GM19099 (cell line): ENCODE results near the gene SELENOK.
A peak's percentile ranks its signal among the peaks of the same experiment; 100 is the strongest.

ENCODE experiments used
- POLR2A ChIP-seq: IDR thresholded peaks from 3 replicates; pipeline ENCODE4 v1.6.1; 2011; ENCODE audit warnings: low read depth; ENCODE audit not compliant: insufficient read length; ENCODE audit errors: extremely low read depth

Gene SELENOK

DNA sequence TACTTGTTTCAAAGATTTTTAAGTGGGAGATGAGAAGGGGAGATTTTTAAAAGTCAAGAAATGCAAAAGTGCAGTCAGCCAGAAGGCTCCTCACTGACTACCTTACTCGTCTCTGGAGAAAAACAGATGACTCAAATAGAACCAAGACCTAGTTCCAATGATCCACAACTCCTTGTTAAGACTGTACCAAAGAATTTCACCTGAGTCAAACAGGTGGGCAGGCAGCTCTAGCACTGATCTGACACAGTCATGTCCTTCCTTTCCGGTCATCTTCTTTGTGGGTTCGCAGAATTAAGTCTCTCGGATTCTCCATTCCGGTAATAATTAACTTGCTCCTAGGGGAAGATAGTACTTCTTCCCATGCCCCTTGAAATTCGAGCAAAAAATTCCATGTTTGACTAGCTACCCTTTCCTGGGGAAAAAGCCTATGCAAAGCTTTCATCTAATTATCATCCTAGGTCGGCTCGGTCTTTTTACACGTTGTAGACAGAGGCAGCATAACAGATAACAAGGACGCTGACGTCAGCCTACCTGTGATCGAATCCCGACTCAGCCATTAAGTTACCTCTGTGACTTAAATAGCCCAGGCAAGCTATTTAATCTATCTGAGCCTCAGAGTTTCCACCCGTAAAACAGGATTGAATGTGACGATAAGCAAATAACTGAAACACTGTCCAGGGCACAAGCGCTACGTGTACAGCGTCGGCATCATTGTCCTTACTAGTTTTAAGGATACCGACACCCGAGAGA is 758 bp downstream of the SELENOK start:
- TF ChIP-seq POLR2A = no peak

DNA sequence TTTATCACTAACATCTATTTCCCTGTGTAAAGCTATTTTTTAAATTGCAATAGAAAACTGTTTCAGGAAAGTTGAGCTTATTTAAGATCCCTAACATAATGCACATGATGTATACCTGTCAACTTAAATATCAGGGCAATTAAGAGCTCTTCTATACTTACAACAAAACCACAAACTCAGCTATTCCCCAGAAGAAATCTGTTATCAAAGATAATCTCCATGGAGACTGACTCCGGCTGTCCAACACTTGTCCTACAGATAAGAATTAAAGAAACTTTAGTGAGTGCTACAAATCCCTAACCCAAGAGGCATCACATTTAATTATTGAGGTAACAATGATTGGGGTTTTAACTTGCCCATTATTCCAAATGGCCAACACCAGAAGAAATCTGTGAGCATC is 3.4 kb downstream of the SELENOK start:
- no peak for TF ChIP-seq POLR2A

DNA sequence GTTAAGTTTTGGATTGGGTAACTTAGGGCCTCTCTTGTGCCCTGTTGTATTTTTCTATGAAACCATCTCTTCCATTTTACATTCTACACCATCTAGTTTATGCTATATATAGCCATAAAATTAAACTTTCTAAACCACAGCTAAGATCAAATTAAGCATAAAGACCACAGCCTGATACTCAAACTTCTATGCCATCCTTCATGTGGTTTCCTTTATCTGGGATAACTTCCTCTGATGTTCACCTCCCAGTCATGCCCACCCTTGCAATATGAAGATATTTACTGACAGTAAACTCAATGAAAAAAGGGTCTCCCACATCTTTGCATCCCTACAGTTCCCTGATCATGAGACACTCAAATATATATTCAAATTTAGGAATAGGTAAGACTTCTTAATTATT is 4.2 kb downstream of the SELENOK start:
- TF ChIP-seq POLR2A = no peak

DNA sequence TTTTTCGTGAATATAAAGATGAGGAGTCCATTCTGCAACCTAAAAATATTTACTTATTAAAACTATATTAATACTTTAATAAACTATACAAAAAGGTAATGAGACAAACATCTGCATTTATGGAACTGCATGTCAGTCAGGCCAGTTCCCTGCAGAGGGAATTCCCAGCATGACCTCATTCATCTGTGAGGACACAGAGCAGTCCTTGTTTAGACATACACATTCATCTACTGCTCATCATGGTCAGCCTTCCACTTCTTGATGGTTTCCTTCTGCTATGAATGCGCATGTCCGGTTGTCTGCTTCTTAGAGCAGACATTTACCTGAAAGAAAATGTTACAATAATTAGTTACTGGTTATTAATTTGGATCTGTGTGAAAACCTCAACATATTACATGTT is 6.4 kb downstream of the SELENOK start:
- TF ChIP-seq POLR2A = no peak

DNA sequence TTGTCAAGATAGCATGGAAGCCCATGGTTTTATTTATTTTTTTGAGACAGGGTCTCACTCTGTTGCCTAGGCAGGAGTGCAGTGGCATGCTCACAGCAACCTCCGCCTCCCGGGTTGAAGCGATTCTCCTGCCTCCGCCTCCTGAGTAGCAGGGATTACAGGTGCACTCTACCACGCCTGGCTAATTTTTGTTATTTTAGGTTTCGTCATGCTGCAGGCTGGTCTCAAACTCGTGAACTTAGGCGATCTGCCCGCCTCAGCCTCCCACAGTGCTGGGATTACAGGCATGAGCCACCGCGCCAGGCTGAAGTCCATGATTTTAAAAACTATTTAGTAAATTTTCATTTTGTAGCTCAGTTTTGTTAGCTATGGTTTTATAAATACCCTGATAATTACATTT is 7.0 kb downstream of the SELENOK start:
- TF ChIP-seq POLR2A = no peak

DNA sequence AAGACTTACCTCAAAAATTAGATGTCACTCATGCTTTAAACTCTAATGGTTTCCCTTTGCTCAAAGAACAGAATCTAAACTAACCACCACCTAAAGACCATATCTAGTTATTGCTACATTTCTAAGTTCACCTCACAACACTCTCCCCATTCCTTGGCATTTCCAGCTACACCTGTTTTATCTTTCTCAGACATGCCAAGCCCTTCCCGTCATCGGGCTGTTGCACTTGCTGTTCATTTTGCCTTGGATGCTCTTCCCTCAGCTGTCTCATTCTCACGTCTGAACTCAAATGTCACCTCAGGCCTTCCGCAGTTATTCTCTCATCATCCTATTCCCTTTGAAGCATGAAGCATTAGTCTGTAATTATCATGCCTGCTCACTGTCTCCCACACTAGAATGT is 8.7 kb downstream of the SELENOK start:
- TF ChIP-seq POLR2A = no peak

DNA sequence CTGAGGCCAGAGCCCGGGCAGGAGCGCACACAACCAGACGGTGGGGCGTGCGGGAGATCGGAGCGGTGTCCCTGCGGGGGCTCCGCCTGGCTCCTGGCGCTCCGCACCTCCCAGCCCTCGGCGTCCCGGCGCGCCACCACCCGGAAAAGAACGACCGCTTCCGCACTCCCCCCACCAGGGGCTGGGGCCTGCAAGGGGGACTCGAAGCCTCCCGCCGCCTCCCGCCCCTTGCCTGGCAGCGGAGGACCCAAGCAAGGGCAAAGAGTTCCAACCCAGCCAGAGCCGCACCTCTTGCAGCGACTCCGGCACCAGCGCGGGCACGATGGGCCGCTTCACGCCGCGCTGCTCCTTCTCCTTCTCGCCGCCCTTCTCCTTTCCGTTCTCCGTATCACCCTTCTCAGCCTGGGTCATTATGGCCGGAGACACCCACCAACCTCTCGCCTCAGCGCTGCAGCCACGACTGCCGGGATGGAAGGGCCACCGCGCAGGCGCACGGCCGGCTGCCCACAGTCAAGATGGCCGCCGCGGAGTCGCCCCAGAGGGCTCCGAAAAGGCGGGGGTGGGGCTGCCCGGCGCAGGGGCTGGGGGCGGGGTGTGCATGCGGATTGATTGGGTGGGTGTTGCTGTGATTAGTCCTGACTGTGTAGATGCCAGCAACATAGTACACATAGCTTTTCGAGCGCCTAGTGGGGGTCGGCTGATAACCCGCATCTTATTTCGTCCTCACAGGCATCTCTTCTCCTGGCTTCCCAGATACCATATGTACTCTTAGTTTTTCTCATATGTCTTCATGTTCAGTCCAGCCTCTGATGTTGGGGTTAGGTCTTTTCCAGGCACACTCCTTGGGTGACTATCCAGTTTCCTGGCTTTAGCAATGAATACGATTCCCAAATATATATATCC is 9.7 kb downstream of the SELENOK start, which contains the start of gene ACTR8:
Gene ACTR8, minus strand, starts transcription at position 462 of the 903 bp plus-strand sequence. Its CDS starts 51 bp downstream, at position 411.
- peak; percentile 88 for TF ChIP-seq POLR2A

DNA sequence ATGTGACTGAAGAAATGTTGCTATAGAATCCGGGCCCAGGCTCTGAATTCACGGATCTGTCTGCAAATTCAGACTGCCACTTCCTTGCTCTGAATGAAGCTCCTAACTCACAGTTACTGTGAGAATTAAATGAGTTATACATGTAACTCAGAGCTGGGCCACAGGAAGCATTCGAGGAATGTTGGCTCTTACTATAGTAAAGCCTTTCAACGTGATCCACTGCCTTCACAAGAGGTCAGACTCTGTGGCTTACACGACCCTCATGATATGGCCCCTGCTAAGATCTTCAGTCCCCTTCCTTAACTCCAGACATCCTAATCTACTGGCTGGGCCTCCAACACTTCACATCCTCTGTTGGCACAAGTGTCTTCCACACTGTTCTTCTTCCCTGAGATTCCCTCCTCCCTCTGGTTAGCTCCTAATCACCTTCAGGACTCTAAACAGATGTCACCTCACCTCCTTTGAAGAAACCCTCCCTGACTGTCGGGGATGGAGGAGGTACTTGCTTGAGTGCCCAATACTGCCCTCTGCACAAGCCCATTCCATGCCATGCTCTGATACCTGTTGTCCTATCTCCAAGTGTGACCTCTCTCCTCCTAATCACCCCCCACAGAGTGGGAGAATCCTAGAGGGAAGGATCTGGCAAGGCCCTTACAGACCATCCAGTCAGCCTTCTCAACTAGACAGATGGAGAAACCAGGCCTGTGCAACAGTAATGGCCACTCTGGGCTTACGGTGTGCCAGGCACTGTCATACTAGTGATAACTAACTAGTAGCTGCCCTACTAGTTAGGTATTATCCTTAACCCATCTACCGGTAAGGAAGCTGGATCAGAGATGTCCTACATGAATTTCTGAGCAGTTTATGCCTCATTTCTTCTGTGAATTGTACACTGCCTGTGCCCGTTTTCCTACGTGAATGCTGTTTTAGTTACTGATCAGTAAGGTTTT is 11.0 kb downstream of the SELENOK start:
- no peak for TF ChIP-seq POLR2A

DNA sequence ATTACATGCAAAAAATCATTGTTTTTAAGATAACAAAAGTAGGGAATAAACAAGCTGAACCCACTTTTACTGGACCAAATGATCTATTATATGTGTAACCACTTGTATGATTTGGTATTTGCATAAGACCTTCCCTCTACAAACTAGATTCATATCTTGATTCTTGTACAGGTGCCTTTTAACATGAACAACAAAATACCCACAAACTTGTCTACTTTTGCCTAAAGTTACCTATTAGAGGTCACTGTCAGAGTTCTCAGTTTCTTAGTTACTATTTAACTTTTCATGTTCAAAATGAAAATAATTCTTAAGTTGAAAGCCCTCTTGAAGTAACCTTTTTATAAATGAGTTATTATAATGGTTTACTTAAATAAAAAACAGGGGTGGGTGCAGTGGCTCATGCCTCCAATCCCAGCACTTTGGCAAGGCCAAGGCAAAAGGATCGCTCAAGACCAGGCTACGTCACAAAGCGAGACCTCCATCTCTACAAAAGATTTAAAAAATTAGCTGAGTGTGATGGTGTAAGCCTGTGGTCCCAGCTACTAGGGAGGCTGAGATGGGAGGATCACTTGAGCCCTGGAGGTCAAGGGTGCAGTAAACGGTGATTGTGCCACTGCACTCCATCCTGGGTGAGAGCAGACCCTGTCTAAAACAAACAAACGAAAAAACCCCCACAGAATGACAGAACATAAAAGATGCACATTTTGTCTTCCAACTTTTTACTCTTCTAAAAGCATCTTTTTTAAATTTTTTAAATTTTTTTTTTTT is 25.7 kb downstream of the SELENOK start:
- TF ChIP-seq POLR2A = no peak

DNA sequence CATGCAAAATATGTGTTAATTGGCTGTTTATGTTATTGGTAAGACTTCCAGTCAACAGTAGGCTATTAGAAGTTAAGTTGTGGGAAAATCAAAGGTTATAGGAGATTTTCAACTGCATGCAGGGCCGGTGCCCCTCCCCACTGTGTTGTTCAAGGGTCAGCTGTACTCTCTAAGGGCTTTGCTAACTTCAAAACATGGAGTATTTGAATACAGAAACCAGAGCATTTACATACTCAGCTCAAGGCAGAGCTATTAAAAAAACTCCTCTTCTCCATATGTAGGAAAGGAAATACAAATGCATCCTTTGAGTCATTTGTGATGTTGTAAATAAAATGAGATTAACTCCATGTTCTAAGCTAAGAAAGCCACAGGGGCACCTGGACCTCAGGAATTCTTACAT is 28.5 kb downstream of the SELENOK start:
- TF ChIP-seq POLR2A = no peak

DNA sequence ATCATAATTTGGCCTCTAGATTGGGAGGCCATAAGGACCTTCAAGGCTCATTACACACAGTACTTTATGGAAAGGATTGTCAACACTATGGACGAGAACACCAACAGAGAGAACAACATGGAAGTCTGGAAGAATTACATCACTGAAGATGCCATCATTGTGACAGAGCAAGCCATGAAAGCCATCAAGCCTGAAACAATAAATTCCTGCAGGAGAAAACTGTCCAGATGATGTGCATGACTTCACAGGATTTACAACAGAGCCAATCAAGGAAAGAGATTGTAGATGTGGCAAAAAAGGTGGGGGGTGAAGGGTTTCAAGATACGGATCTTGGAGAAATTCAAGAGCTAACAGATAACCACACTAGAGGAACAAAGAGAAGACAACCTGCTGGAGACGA is 29.4 kb downstream of the SELENOK start:
- TF ChIP-seq POLR2A = no peak

DNA sequence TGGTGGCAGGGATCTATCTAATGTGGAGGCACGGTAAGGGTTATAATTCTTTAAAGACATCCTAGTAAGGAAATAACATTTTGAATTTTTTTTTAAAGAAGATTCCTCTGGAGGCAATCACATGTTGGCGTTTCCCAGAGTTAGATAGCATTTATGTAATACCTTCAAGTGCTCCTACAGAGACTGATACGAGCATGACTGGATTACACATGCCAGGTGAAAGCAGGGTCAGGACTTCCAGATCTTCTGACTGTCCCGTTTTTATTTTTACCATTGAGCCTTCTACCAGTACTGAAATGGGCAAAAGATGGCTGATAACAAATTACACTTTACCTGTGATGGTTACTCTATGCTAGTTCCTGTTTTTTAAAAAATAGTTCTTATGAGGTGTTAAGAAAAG is 31.5 kb downstream of the SELENOK start:
- TF ChIP-seq POLR2A = no peak

DNA sequence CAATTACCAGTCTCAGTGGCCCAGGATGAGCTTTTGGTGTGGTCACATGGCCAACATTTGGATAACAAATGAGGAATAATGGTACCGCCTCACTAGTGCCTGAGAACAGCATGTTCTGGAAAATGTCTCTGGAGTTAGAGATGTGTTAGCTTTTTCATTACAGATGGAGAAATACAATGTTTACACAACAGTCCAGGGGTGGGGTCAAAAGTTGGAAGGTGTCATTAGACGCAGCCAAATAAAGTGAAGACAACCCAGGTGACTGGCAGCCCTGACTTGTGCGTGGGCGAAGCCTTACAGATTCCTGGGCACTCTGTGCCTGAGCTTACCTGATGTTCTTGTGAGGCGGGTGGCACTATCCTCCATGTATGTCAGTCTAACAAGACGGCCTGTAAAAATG is 32.5 kb downstream of the SELENOK start:
- TF ChIP-seq POLR2A = no peak

DNA sequence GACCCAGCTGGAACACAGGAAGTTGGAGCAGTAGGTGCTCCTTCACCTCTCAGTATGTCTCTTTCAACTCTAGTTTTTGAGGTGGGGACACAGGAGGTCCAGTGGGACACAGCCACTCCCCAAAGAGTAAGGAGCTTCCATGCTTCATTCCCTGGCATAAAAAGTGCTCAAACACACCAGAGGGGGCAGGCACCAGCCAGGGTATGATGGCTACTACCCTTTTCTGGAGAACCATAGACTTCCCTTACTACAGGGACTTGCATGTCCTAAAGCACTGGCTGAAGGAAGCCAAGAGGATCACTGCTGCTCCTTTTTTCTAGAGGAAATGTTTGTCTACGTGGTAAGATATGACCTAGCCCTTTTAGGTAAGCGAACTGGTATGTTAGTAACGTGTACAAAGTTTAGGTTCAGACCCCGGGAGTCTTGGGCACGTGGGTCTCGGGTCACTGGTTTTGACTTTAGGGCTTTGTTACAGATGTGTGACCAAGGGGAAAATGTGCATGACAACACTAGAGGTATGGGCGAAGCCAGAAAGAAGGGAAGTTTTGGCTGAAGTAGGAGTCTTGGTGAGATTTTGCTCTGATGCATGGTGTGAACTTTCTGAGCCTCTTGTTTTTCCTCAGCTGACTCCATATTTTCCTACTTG is 33.4 kb downstream of the SELENOK start:
- no peak for TF ChIP-seq POLR2A

DNA sequence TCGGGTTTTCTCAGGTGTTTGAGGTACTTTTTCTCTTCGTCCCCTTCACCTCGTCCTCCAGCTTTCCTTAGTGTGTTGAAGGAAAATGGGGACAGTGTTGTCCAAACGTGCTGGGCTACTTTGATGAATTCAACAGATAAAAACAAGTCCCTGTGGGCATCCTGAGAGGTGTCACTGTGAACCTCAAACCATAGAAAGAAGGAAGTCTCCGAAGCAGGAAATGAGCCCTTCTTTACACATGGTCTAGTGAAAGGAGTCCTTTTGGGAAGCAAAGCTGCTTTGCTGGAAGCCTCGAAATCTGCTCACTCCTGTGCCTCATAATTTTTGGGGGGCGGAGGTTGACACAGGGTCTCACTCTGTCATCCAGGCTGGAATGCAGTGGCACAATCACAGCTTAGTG is 34.7 kb downstream of the SELENOK start:
- no peak for TF ChIP-seq POLR2A
